ENCODE results near the gene MALSU1. TPM values are rescaled to one million over a fixed set of nuclear protein-coding genes. Genes with fewer than 3 reads are reported as not detected.

Gene MALSU1
- total RNA-seq, 1 donor from 2014 or later, result 48.7 TPM

DNA sequence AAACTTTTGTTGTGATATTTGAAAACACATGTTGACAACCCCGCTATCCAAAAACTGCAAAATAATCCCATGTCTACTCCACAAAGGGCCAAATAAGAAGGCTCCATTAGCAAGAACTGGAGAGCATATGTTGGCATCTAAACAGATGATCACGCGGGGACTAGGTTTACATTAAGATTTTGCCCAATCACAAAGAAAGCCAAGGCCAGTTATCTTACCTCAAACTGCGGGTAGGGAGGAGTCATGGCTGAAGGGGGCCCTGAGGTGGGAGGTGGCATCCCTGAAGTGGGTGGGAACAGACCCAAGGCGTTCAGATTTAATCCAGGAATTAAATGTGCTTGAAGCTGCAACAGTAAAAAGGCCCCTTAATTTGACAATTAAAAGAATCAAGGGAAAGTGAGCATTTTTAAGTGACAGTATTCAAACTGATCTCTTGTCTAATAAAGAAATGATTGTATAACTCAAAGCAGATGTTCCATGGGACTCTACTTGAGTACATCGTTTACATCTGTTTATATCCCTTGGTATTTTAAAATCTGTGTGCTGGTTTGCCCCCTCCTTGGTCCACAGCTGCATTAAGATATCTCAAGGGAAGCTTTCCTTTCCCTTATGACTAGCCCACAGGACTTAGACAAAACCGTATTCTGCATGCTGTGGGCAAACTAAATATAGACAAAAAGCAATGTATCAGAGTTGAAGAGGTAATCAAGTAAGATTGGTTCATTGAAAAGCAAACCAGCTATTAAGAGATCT is 42.9 kb downstream of the MALSU1 start:
- no peaks in the 10 kb centered on the region for H3F3A ChIP-seq (ENCODE audit: low read depth)
- no peaks in the 10 kb centered on the region for H3K9me3 ChIP-seq (ENCODE audit: low read depth)
- peaks cover 59% of the 10 kb centered on the region for H3K36me3 Mint-ChIP-seq
- no peak overlapping the region for H3K9ac ChIP-seq
- no peaks in the 10 kb centered on the region for H3K9me3 Mint-ChIP-seq
- peaks cover 18% of the 10 kb centered on the region for H3K4me1 Mint-ChIP-seq
- H3K79me2 ChIP-seq (ENCODE audit: low read depth), result peaks cover 7% of the 10 kb centered on the region
- H3K27me3 Mint-ChIP-seq (ENCODE audit: insufficient read depth, low read depth), result peaks cover 3% of the 10 kb centered on the region
- H3K4me2 ChIP-seq, result no peak overlapping the region
- DNase-seq (ENCODE audit: low spot score), result no peak
- no peak overlapping the region for H3K27ac ChIP-seq
- no peak overlapping the region for H3K4me3 ChIP-seq
- H3K4me1 ChIP-seq, result peaks cover 9% of the 10 kb centered on the region
- no peak overlapping the region for H3K4me3 Mint-ChIP-seq
- peaks cover 50% of the 10 kb centered on the region for H3K36me3 ChIP-seq
- no peak overlapping the region for H2AFZ ChIP-seq (replicated peaks)
- TF ChIP-seq EZH2phosphoT487 (IDR thresholded peaks at IDR 0.05) (no peak), EZH2 (IDR thresholded peaks at IDR 0.05) (no peak)
- TF ChIP-seq, protein P1, sequence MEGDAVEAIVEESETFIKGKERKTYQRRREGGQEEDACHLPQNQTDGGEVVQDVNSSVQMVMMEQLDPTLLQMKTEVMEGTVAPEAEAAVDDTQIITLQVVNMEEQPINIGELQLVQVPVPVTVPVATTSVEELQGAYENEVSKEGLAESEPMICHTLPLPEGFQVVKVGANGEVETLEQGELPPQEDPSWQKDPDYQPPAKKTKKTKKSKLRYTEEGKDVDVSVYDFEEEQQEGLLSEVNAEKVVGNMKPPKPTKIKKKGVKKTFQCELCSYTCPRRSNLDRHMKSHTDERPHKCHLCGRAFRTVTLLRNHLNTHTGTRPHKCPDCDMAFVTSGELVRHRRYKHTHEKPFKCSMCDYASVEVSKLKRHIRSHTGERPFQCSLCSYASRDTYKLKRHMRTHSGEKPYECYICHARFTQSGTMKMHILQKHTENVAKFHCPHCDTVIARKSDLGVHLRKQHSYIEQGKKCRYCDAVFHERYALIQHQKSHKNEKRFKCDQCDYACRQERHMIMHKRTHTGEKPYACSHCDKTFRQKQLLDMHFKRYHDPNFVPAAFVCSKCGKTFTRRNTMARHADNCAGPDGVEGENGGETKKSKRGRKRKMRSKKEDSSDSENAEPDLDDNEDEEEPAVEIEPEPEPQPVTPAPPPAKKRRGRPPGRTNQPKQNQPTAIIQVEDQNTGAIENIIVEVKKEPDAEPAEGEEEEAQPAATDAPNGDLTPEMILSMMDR (IDR thresholded peaks at IDR 0.05), result no peak
- H3K27ac Mint-ChIP-seq, result no peak overlapping the region
- H3K27me3 ChIP-seq, result no peaks in the 10 kb centered on the region
- H4K20me1 ChIP-seq (ENCODE audit: low read depth), result peaks cover 17% of the 10 kb centered on the region

DNA sequence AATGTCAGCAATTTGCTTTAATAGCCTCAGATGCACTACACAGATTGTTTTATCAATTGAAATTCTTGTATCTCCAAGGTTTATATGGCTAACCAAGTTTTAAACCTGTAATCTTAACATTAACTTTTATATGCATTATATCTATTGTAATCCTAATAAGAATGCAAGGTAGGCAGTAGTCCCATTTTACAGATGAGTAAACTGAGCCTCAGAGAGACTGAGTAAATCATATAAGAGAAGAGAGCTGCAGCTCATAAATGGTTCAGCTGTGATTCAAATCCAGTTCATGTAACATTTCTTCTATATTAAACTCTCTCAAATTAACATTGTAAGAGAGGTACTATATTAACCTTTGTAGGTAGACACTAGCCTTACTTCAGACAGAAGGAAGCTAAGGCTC is 44.0 kb downstream of the MALSU1 start:
- Histone ChIP-seq H3F3A (ENCODE audit: low read depth) (no peaks in the 10 kb centered on the region), H3K9me3 (ENCODE audit: low read depth) (no peaks in the 10 kb centered on the region), H3K4me3 (no peak overlapping the region), H3K9ac (no peak overlapping the region), H3K27me3 (no peaks in the 10 kb centered on the region), H3K4me2 (no peak overlapping the region), H3K27ac (peak overlapping the region; percentile 36), H2AFZ (replicated peaks) (no peak overlapping the region), H3K4me1 (peaks cover 11% of the 10 kb centered on the region), H3K36me3 (peaks cover 39% of the 10 kb centered on the region), H3K79me2 (ENCODE audit: low read depth) (peaks cover 9% of the 10 kb centered on the region), H4K20me1 (ENCODE audit: low read depth) (peaks cover 23% of the 10 kb centered on the region)
- Mint-ChIP-seq H3K4me3 (no peak overlapping the region), H3K4me1 (peaks cover 27% of the 10 kb centered on the region), H3K27me3 (ENCODE audit: insufficient read depth, low read depth) (peaks cover 3% of the 10 kb centered on the region), H3K36me3 (peaks cover 58% of the 10 kb centered on the region), H3K9me3 (no peaks in the 10 kb centered on the region), H3K27ac (no peak overlapping the region)
- no peak for DNase-seq (ENCODE audit: low spot score)
- TF ChIP-seq, protein P1 (IDR thresholded peaks at IDR 0.05), result no peak
- TF ChIP-seq EZH2phosphoT487 (IDR thresholded peaks at IDR 0.05), result no peak
- TF ChIP-seq EZH2 (IDR thresholded peaks at IDR 0.05), result no peak

DNA sequence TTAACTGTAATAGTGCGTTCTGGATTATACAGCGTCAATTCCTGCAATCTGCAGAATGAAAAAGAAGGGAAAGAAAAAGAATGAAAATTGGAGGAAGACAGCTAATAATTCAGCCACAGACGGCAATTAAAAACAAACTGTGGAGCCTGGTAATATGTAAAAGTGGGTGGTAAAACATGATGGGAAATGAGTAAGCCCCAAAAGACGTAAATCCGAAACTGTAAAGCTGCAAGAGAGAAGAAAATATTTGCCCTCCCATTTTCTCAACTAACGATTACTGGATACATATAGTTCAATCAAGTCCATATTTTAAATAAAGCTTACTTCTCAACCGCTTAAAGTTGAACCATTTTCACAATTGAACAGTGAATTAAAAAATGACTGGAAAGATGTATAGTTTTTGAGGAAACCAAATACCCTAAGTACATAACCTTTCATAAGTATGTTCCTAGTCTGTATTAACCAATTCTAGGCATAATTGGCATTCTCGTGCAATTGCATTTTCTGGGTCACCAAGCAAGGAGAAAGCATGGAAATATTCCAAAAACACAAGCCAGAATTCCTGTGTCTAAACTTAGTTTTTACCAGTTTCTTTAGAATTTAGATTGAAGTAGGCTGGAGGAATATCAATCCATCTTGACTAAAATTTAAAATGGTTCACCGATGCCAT is 44.8 kb downstream of the MALSU1 start:
- Histone ChIP-seq H3K9me3 (ENCODE audit: low read depth) (no peaks in the 10 kb centered on the region), H3K4me1 (peaks cover 19% of the 10 kb centered on the region), H3K4me3 (no peak overlapping the region), H3F3A (ENCODE audit: low read depth) (peaks cover under 1% of the 10 kb centered on the region), H4K20me1 (ENCODE audit: low read depth) (peaks cover 32% of the 10 kb centered on the region), H3K27me3 (no peaks in the 10 kb centered on the region), H3K9ac (no peak overlapping the region), H3K4me2 (no peak overlapping the region), H3K36me3 (peaks cover 31% of the 10 kb centered on the region), H2AFZ (replicated peaks) (no peak overlapping the region), H3K79me2 (ENCODE audit: low read depth) (peaks cover 18% of the 10 kb centered on the region), H3K27ac (peak overlapping the region; percentile 36)
- H3K4me3 Mint-ChIP-seq, result no peak overlapping the region
- peaks cover 3% of the 10 kb centered on the region for H3K27me3 Mint-ChIP-seq (ENCODE audit: insufficient read depth, low read depth)
- H3K9me3 Mint-ChIP-seq, result no peaks in the 10 kb centered on the region
- TF ChIP-seq, protein P1 (IDR thresholded peaks at IDR 0.05), result no peak
- TF ChIP-seq EZH2 (IDR thresholded peaks at IDR 0.05), result no peak
- TF ChIP-seq EZH2phosphoT487 (IDR thresholded peaks at IDR 0.05), result no peak
- H3K27ac Mint-ChIP-seq, result peak overlapping the region; percentile 69
- H3K4me1 Mint-ChIP-seq, result peaks cover 33% of the 10 kb centered on the region
- H3K36me3 Mint-ChIP-seq, result peaks cover 58% of the 10 kb centered on the region
- no peak for DNase-seq (ENCODE audit: low spot score)
